HL-60 (cell line): ENCODE data around the gene SLC6A6.

Experiments
- DNase-seq, 2 experiments: peaks; one replicate each; pipeline ENCODE4 v3.0.0-alpha.2; 2010 to 2020; ENCODE audit warnings: low read depth in 1 of 2, low spot score in 1 of 2
- H3K27ac ChIP-seq: fragments of 250-450 bp; sonication (Bioruptor Pico); replicated peaks from 2 replicates; pipeline ENCODE4 v1.5.1; 2020; ENCODE audit warnings: mild to moderate bottlenecking, moderate library complexity
- H3K27me3 ChIP-seq: fragments of 250-450 bp; sonication (Bioruptor Pico); 2 replicates; pipeline ENCODE4 v1.5.1; 2021; ENCODE audit warnings: mild to moderate bottlenecking, moderate library complexity; ENCODE audit not compliant: insufficient read depth, poor library complexity, severe bottlenecking
- H3K4me3 ChIP-seq: replicated peaks from 2 replicates; pipeline ENCODE4 v1.5.1; 2011; ENCODE audit warnings: mild to moderate bottlenecking, control low read depth, low read length; ENCODE audit not compliant: insufficient read depth
- CTCF ChIP-seq: IDR thresholded peaks from one replicate; pipeline ENCODE4 v1.5.1; 2011; ENCODE audit warnings: low read length, control low read depth, inconsistent platforms; ENCODE audit not compliant: insufficient read depth
- GABPA ChIP-seq: IDR thresholded peaks from 2 replicates; pipeline ENCODE4 v1.6.1; 2012; ENCODE audit warnings: low read depth
- POLR2AphosphoS5 ChIP-seq: IDR thresholded peaks from 2 replicates; pipeline ENCODE4 v1.6.1; 2012; ENCODE audit warnings: low read depth
- REST ChIP-seq: IDR thresholded peaks from 2 replicates; pipeline ENCODE4 v1.6.1; 2012; ENCODE audit warnings: low read depth; ENCODE audit not compliant: insufficient replicate concordance
- SPI1 ChIP-seq: IDR thresholded peaks from 2 replicates; pipeline ENCODE4 v1.6.1; 2012; ENCODE audit warnings: low read depth, mild to moderate bottlenecking, borderline replicate concordance

Gene SLC6A6

GRCh38 chr3:14440168-14440518, 37.7 kb downstream of the SLC6A6 start:
- Histone ChIP-seq H3K4me3 (no peak overlapping the region), H3K27ac (no peak overlapping the region), H3K27me3 (no peaks in the 10 kb centered on the region)
- TF ChIP-seq SPI1, result peak; percentile 54; the same call in 1 of the 2 replicates
- no peak for TF ChIP-seq POLR2AphosphoS5
- peak in 1 of 2 experiments; percentile 22 for DNase-seq

- H3K27me3 ChIP-seq, result no peaks in the 10 kb centered on the region
- DNase-seq, result no peak
- no peak overlapping the region for H3K27ac ChIP-seq
- TF ChIP-seq GABPA (no peak), SPI1 (no peak), CTCF (no peak), POLR2AphosphoS5 (no peak), REST (no peak)
- no peak overlapping the region for H3K4me3 ChIP-seq
Observed at GRCh38 chr3:14440531-14441239, 38.3 kb downstream of the SLC6A6 start.

GRCh38 chr3:14441240-14441919, 39.0 kb downstream of the SLC6A6 start:
- no peak for DNase-seq
- TF ChIP-seq GABPA (no peak), POLR2AphosphoS5 (no peak), REST (no peak), SPI1 (no peak), CTCF (no peak)
- Histone ChIP-seq H3K4me3 (no peak overlapping the region), H3K27me3 (no peaks in the 10 kb centered on the region), H3K27ac (no peak overlapping the region)

GRCh38 chr3:14441920-14442300, 39.5 kb downstream of the SLC6A6 start:
- Histone ChIP-seq H3K4me3 (no peak overlapping the region), H3K27ac (no peak overlapping the region), H3K27me3 (no peaks in the 10 kb centered on the region)
- TF ChIP-seq SPI1 (no peak), GABPA (no peak), POLR2AphosphoS5 (no peak), REST (no peak), CTCF (no peak)
- no peak for DNase-seq
